IMR-90 (cell line): ENCODE measurements around the gene CCDC88C. TPM values are rescaled to one million over a fixed set of nuclear protein-coding genes. Genes with fewer than 3 reads are reported as not detected.

Experiments
- ATAC-seq: fragments of 200-7000 bp; cut with Tn5 transposase; 2 replicates; pipeline ENCODE4 v1.9.1; 2020; ENCODE audit warnings: low read depth, mild to moderate bottlenecking, moderate library complexity
- BruUV-seq: library from RNA; stranded (reverse); fragments of 400-500 nt; replicated peaks from 2 replicates; lab custom pipeline; 2021; lab: Mats Ljungman, UMichigan
- CTCF ChIA-PET: fragments of 300-600 bp; formaldehyde crosslinking; extraction: SDS; loops from one replicate; lab custom pipeline; 2021; ENCODE audit warnings: antibody characterized with exemption; lab: Yijun Ruan, JAX
- POLR2A ChIA-PET: fragments of 300-600 bp; sonication (Branson Sonifier 250); formaldehyde crosslinking; loops from one replicate; lab custom pipeline; 2022; ENCODE audit warnings: antibody characterized with exemption; ENCODE audit not compliant: unreplicated experiment; lab: Charles Lee
- DNase-seq: peaks from one replicate; pipeline ENCODE4 v3.0.0; 2013
- H2AFZ ChIP-seq: replicated peaks from 2 replicates; pipeline ENCODE3; 2013; ENCODE audit warnings: low read length, mild to moderate bottlenecking; ENCODE audit not compliant: poor library complexity
- H2AK5ac ChIP-seq: 2 replicates; pipeline ENCODE4 v1.6.1; 2013; ENCODE audit warnings: low read depth, low read length, inconsistent platforms
- H2AK9ac ChIP-seq: replicated peaks from 2 replicates; pipeline ENCODE3; 2013; ENCODE audit warnings: mild to moderate bottlenecking, low read depth, low read length, moderate library complexity; ENCODE audit not compliant: poor library complexity
- H2BK120ac ChIP-seq: 2 replicates; pipeline ENCODE4 v1.6.1; 2013; ENCODE audit warnings: low read depth, low read length, inconsistent platforms
- H2BK15ac ChIP-seq: 3 replicates; pipeline ENCODE4 v1.6.1; 2013; ENCODE audit warnings: low read depth, low read length, inconsistent platforms
- H2BK20ac ChIP-seq: 2 replicates; pipeline ENCODE4 v1.6.1; 2013; ENCODE audit warnings: low read depth, mild to moderate bottlenecking, inconsistent platforms, low read length, moderate library complexity
- H2BK5ac ChIP-seq: 2 replicates; pipeline ENCODE4 v1.6.1; 2013; ENCODE audit warnings: mild to moderate bottlenecking, low read depth, low read length, inconsistent platforms; ENCODE audit not compliant: poor library complexity, severe bottlenecking
- H3K14ac ChIP-seq: replicated peaks from 2 replicates; pipeline ENCODE4 v1.6.1; 2013; ENCODE audit warnings: low read depth, low read length, inconsistent platforms
- H3K18ac ChIP-seq: 2 replicates; pipeline ENCODE4 v1.6.1; 2013; ENCODE audit warnings: low read depth, low read length, control low read depth
- H3K23ac ChIP-seq: 2 replicates; pipeline ENCODE4 v1.6.1; 2013; ENCODE audit warnings: low read depth, low read length, inconsistent platforms
- H3K27ac ChIP-seq: 2 replicates; pipeline ENCODE4 v1.5.1; 2013; ENCODE audit warnings: mild to moderate bottlenecking, control low read depth, low read length; ENCODE audit not compliant: insufficient read depth
- H3K27me3 ChIP-seq: 2 replicates; pipeline ENCODE4 v1.6.1; 2013; ENCODE audit warnings: low read length; ENCODE audit not compliant: control insufficient read depth, insufficient read depth
- H3K36me3 ChIP-seq: 2 replicates; pipeline ENCODE4 v1.6.1; 2013; ENCODE audit warnings: low read length, mixed read lengths; ENCODE audit not compliant: control insufficient read depth, insufficient read depth
- H3K4ac ChIP-seq: 2 replicates; pipeline ENCODE4 v1.6.1; 2013; ENCODE audit warnings: low read depth, low read length, inconsistent platforms
- H3K4me1 ChIP-seq: 2 replicates; pipeline ENCODE4 v1.6.1; 2013; ENCODE audit warnings: low read length, mixed read lengths; ENCODE audit not compliant: control insufficient read depth, insufficient read depth
- H3K4me2 ChIP-seq: 2 replicates; pipeline ENCODE4 v1.6.1; 2013; ENCODE audit warnings: low read depth, mild to moderate bottlenecking, control low read depth, low read length, moderate library complexity
- H3K4me3 ChIP-seq: 2 replicates; pipeline ENCODE4 v1.5.1; 2013; ENCODE audit warnings: low read depth, mild to moderate bottlenecking, control low read depth, low read length, moderate library complexity; ENCODE audit not compliant: insufficient read depth
- H3K56ac ChIP-seq: 2 replicates; pipeline ENCODE4 v1.6.1; 2013; ENCODE audit warnings: low read length, inconsistent platforms; ENCODE audit not compliant: insufficient read depth; ENCODE audit errors: extremely low read depth
- H3K79me1 ChIP-seq, 2 experiments: 2 replicates each; pipeline ENCODE4 v1.6.1; 2013; ENCODE audit warnings: low read length in 2 of 2, inconsistent platforms in 1 of 2, low read depth in 1 of 2
- H3K9ac ChIP-seq: 2 replicates; pipeline ENCODE4 v1.6.1; 2013; ENCODE audit warnings: low read depth, low read length, control low read depth
- H3K9me1 ChIP-seq: 2 replicates; pipeline ENCODE4 v1.6.1; 2013; ENCODE audit warnings: low read length, inconsistent platforms; ENCODE audit not compliant: insufficient read depth
- H3K9me3 ChIP-seq: 2 replicates; pipeline ENCODE4 v1.6.1; 2013; ENCODE audit warnings: low read length; ENCODE audit not compliant: control insufficient read depth, insufficient read depth
- H4K20me1 ChIP-seq: 2 replicates; pipeline ENCODE4 v1.6.1; 2013; ENCODE audit warnings: low read length, inconsistent platforms; ENCODE audit not compliant: insufficient read depth
- H4K5ac ChIP-seq: 2 replicates; pipeline ENCODE4 v1.6.1; 2013; ENCODE audit warnings: mild to moderate bottlenecking, low read depth, low read length, control low read depth
- H4K8ac ChIP-seq, 2 experiments: 2 replicates each; pipeline ENCODE4 v1.6.1; 2013; ENCODE audit warnings: low read depth in 2 of 2, low read length in 2 of 2, control low read depth in 1 of 2, inconsistent platforms in 1 of 2
- H4K91ac ChIP-seq: 2 replicates; pipeline ENCODE4 v1.6.1; 2013; ENCODE audit warnings: low read depth, low read length, inconsistent platforms; ENCODE audit not compliant: insufficient read depth
- BHLHE40 ChIP-seq: fragments of 150-350 bp; IDR thresholded peaks from 2 replicates; pipeline ENCODE4 v1.6.1; 2016; ENCODE audit warnings: mild to moderate bottlenecking, low read depth, low read length
- CEBPB ChIP-seq: IDR thresholded peaks from 2 replicates; pipeline ENCODE4 v1.6.1; 2012; ENCODE audit warnings: low read depth, low read length, improper control_type of control experiment
- CHD1 ChIP-seq: IDR thresholded peaks from 2 replicates; pipeline ENCODE4 v1.6.1; 2012; ENCODE audit warnings: low read depth, low read length, improper control_type of control experiment
- CTCF ChIP-seq: conservative IDR thresholded peaks from 2 replicates; pipeline ENCODE4 v1.5.1; 2012; ENCODE audit warnings: mild to moderate bottlenecking, low read depth, low read length, improper control_type of control experiment
- FOS ChIP-seq: fragments of 150-350 bp; IDR thresholded peaks from 2 replicates; pipeline ENCODE4 v1.6.1; 2016; ENCODE audit warnings: low read depth, low read length
- MAFK ChIP-seq: IDR thresholded peaks from 2 replicates; pipeline ENCODE4 v1.6.1; 2012; ENCODE audit warnings: low read depth, low read length, improper control_type of control experiment
- MAZ ChIP-seq: IDR thresholded peaks from 2 replicates; pipeline ENCODE4 v1.6.1; 2012; ENCODE audit warnings: low read depth, mild to moderate bottlenecking, low read length, improper control_type of control experiment, moderate library complexity, borderline replicate concordance
- MXI1 ChIP-seq: IDR thresholded peaks from 2 replicates; pipeline ENCODE4 v1.6.1; 2012; ENCODE audit warnings: low read depth, mild to moderate bottlenecking, low read length, moderate library complexity, borderline replicate concordance
- NFE2L2 ChIP-seq: fragments of 150-350 bp; IDR thresholded peaks from 2 replicates; pipeline ENCODE4 v1.6.1; 2016; ENCODE audit warnings: low read depth, mild to moderate bottlenecking, low read length
- POLR2A ChIP-seq: IDR thresholded peaks from 2 replicates; pipeline ENCODE4 v1.6.1; 2012; ENCODE audit warnings: mild to moderate bottlenecking, low read depth, low read length
- RAD21 ChIP-seq: IDR thresholded peaks from 2 replicates; pipeline ENCODE4 v1.6.1; 2012; ENCODE audit warnings: low read length, improper control_type of control experiment
- RCOR1 ChIP-seq: IDR thresholded peaks from 2 replicates; pipeline ENCODE4 v1.6.1; 2012; ENCODE audit warnings: mild to moderate bottlenecking, low read length, improper control_type of control experiment; ENCODE audit not compliant: insufficient replicate concordance
- RFX5 ChIP-seq: IDR thresholded peaks from 2 replicates; pipeline ENCODE4 v1.8.0; 2012; ENCODE audit warnings: low read depth, mild to moderate bottlenecking, low read length, moderate library complexity
- SMC3 ChIP-seq: fragments of 150-350 bp; IDR thresholded peaks from 2 replicates; pipeline ENCODE4 v1.6.1; 2016; ENCODE audit warnings: low read depth, mild to moderate bottlenecking, antibody characterized with exemption, low read length, moderate library complexity
- WGBS, 2 experiments: methylation state at CpG; one replicate each; pipeline versions ENCODE4 v1.1.5 to v1.1.7; 2013; ENCODE audit warnings: missing lambda C conversion rate in 2 of 2; ENCODE audit not compliant: insufficient read length in 1 of 2; ENCODE audit errors: extremely low coverage in 2 of 2; 5-methylcytosine and 5-hydroxymethylcytosine counted together
- dilution Hi-C: fragments of 300-500 bp; cut with HindIII; formaldehyde crosslinking; loops from one replicate; pipeline ENCODE4 v1.14.3; 2018; ENCODE audit warnings: low sequenced_read_pairs; ENCODE audit not compliant: unreplicated experiment
- in situ Hi-C: fragments of 300-500 bp; cut with MboI; formaldehyde crosslinking; loops from 3 replicates; pipeline ENCODE4 v1.14.3; 2019; ENCODE audit warnings: low sequenced_read_pairs, inconsistent platforms, mixed read lengths
- intact Hi-C: fragments of 100-400 bp; cut with micrococcal nuclease; formaldehyde crosslinking; loops from 2 replicates; pipeline ENCODE4 v1.10.0; 2022
- polyA plus RNA-seq, 3 experiments: library from polyadenylated mRNA; depleted of rRNA; stranded (reverse); fragments of >200 nt; gene quantifications; 2 replicates each; pipeline ENCODE4 v1.2.3, GENCODE V29; 2012; ENCODE audit warnings: low replicate concordance in 1 of 3
- total RNA-seq: library from RNA; depleted of rRNA; stranded (reverse); fragments of >200 nt; gene quantifications from 2 replicates; pipeline ENCODE4 v1.2.3, GENCODE V29; 2012
- TF ChIP-seq, protein P1 (sequence below): fragments of 150-350 bp; IDR thresholded peaks from 2 replicates; pipeline ENCODE4 v1.6.1; 2016; ENCODE audit warnings: low read depth, mild to moderate bottlenecking, low read length, moderate library complexity, borderline replicate concordance
- TF ChIP-seq, protein P2 (sequence below): fragments of 150-350 bp; IDR thresholded peaks from 2 replicates; pipeline ENCODE4 v1.6.1; 2017; ENCODE audit warnings: mild to moderate bottlenecking, antibody characterized with exemption, low read length, low read depth

The CCDC88C gene
- total and polyA plus RNA-seq, 2 of the 4 experiments (the other 2 are of a cell fraction), result 0.17 to 0.18 TPM

DNA sequence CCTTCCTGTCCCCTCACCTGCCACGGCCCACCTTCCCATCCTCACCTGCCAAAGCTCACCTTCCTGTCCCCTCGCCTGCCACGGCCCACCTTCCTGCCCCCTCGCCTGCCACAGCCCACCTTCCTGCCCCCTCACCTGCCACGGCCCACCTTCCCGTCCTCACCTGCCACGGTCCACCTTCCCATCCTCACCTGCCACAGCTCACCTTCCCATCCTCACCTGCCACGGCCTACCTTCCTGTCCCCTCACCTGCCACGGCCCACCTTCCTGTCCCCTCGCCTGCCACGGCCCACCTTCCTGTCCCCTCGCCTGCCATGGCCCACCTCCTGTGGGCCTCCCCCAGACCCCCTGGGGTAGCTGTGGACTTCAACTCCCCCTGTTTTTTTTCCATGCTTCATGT, 124.3 kb downstream of the CCDC88C start:
- no peaks in the 10 kb centered on the region for H4K20me1 ChIP-seq
- H3K4me2 ChIP-seq, result no peak overlapping the region
- H3K9me3 ChIP-seq, result no peaks in the 10 kb centered on the region
- no peak overlapping the region for H2BK15ac ChIP-seq
- H2BK20ac ChIP-seq, result no peak overlapping the region
- no peak overlapping the region for H2AFZ ChIP-seq
- no peaks in the 10 kb centered on the region for H3K9me1 ChIP-seq
- ChIA-PET POLR2A (no interaction called here), CTCF (no interaction called here)
- H3K79me1 ChIP-seq, result no peaks in the 10 kb centered on the region
- no peak overlapping the region for H3K23ac ChIP-seq
- 17% methylated on average over 1 of the region's 12 CpGs; no CpG with 5 or more reads in 1 of the 2 experiments for WGBS, 2 experiments
- BruUV-seq, result no TSS peak
- H2BK120ac ChIP-seq, result no peak overlapping the region
- no peak overlapping the region for H3K9ac ChIP-seq
- no peak overlapping the region for H3K4me3 ChIP-seq
- H4K91ac ChIP-seq, result no peak overlapping the region
- DNase-seq, result no peak
- no peaks in the 10 kb centered on the region for H3K36me3 ChIP-seq
- H3K18ac ChIP-seq, result no peak overlapping the region
- no peak overlapping the region for H3K27ac ChIP-seq
- no peak overlapping the region for H2BK5ac ChIP-seq
- no peak overlapping the region for H2AK5ac ChIP-seq
- H4K5ac ChIP-seq, result no peak overlapping the region
- no peak overlapping the region for H2AK9ac ChIP-seq
- TF ChIP-seq MAZ (no peak), RAD21 (no peak), MAFK (no peak), CEBPB (no peak), FOS (no peak), NFE2L2 (no peak), RFX5 (no peak), CHD1 (no peak), POLR2A (no peak), MXI1 (no peak), SMC3 (no peak), RCOR1 (no peak), CTCF (no peak), BHLHE40 (no peak)
- TF ChIP-seq, protein P1, sequence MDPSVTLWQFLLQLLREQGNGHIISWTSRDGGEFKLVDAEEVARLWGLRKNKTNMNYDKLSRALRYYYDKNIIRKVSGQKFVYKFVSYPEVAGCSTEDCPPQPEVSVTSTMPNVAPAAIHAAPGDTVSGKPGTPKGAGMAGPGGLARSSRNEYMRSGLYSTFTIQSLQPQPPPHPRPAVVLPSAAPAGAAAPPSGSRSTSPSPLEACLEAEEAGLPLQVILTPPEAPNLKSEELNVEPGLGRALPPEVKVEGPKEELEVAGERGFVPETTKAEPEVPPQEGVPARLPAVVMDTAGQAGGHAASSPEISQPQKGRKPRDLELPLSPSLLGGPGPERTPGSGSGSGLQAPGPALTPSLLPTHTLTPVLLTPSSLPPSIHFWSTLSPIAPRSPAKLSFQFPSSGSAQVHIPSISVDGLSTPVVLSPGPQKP, result no peak
- TF ChIP-seq, protein P2, sequence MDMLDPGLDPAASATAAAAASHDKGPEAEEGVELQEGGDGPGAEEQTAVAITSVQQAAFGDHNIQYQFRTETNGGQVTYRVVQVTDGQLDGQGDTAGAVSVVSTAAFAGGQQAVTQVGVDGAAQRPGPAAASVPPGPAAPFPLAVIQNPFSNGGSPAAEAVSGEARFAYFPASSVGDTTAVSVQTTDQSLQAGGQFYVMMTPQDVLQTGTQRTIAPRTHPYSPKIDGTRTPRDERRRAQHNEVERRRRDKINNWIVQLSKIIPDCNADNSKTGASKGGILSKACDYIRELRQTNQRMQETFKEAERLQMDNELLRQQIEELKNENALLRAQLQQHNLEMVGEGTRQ, result no peak
- dilution Hi-C loops (no loop called here), intact Hi-C loops (no loop called here), in situ Hi-C loops (no loop called here)
- peaks cover 4% of the 10 kb centered on the region; the same call in 1 of the 2 replicates for H3K27me3 ChIP-seq
- H3K56ac ChIP-seq, result no peak overlapping the region
- no peak overlapping the region for H3K14ac ChIP-seq
- H3K4me1 ChIP-seq, result no peaks in the 10 kb centered on the region
- ATAC-seq, result no peak
- no peak overlapping the region for H4K8ac ChIP-seq
- H3K4ac ChIP-seq, result no peak overlapping the region
